ENCODE data around the gene RPTOR.
"Not testable (repeated sequence)": the region's sequence is repeated elsewhere in the genome, so short reads cannot be mapped to it uniquely, and the experiment has no call there.

The RPTOR gene

DNA sequence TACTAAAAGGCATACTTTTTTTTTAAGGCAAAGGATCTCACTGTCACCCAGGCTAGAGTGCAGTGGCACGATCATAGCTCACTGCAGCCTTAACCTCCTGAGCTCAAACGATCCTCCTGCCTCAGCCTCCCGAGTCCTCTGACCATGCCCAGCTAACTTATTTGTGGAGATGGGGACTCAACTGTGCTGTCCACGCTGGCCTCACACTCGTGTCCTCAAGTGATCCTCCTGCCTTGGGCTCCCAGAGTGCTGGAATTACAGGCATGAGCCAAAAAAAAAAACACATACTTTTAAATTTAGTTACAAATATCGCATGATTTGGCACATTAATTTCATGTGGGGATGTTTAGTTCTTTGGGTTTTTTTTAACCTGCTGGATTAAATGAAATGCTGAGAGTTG lies 239.3 kb downstream of the RPTOR start:
- DNase-seq (ENCODE audit: low spot score) = no peak

DNA sequence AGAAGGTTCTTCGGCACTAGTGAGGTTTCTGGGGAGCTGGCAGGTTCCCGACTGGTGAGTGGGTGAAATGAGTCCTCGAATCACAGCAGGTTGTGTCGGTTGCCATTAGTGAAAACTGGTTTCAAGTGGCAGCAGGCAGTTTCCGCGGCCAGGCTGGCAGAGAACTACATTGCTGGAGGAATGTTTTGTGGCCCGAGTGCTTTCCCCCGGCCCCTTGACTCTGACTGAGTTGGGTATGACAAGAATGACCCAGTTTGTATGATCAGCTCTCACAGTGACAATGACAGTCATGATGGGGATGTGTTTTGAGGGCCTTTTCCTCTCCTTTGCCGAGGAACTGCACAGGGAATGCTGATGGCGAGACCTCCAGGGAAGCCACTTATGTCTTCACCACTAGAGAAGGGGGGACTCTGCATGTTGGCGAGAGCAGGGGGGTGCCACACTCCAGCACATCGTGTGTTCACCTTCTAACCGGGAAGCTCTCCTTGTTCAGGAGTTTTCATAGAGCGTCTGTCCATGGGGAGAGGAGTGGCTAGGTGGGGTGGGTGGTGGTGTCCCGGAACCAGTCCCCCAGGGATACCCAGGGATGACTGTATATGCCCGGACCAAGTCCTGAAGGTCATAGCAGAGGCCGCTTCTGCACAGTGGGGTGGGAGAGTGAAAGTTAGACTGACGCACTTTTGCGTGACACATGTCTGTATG lies 241.0 kb downstream of the RPTOR start:
- DNase-seq (ENCODE audit: low spot score) = no peak

DNA sequence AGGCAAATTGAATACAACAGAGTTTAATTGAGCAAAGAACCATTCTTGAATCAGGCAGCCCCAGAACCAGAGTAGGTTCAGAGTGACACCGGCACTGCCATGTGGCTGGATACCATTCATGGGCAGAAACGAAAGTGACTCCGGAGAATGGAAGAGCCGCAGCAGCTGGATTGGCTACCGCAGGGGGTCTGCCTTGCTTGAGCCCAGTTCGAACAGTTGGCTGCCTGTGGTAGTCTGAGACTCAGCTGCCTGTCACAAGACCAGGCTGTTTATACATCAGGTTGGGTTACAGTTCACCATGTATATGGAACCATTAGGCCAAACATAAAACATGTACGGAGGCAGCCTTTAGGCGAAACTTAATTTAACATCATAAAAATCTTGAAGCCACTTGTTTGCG lies 241.8 kb downstream of the RPTOR start:
- DNase-seq (ENCODE audit: low spot score) = peak; percentile 42

DNA sequence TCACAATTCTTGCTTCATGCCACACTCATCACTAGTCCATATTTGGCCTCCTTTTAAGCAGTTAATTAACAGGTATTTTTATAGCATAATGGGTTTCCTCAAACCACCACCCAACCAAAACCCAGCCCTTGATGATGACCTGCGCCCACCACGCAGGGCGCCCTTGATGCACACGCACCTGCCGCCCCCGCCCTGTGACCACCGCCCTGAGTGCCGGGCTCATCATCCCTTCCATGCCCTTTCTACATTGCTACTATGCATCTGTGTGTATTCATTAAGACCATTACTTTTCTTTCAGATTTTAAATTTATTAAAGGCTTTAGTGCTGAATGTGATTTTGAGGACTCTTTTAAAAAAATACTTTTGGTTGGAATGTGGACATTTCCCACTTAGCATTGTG lies 242.2 kb downstream of the RPTOR start:
- DNase-seq (ENCODE audit: low spot score) = no peak

DNA sequence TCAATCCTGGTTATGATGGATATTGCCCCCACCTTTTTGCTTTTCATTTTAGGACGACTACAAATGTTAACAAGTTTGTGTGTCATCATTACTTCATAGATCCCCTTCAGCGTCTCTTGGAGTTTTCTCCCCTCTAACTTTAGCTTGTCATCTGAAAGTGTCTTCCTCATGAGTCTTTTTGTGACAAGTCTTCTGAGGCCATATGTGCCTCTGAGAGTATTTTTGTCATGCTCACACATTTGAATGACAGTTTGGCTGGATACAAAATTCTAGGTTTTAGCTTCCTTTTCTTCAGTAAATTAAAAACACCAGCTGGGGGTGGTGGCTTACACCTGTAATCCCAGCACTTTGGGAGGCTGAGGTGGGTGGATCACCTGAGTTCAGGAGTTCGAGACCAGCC lies 243.2 kb downstream of the RPTOR start:
- no peak for DNase-seq (ENCODE audit: low spot score)

DNA sequence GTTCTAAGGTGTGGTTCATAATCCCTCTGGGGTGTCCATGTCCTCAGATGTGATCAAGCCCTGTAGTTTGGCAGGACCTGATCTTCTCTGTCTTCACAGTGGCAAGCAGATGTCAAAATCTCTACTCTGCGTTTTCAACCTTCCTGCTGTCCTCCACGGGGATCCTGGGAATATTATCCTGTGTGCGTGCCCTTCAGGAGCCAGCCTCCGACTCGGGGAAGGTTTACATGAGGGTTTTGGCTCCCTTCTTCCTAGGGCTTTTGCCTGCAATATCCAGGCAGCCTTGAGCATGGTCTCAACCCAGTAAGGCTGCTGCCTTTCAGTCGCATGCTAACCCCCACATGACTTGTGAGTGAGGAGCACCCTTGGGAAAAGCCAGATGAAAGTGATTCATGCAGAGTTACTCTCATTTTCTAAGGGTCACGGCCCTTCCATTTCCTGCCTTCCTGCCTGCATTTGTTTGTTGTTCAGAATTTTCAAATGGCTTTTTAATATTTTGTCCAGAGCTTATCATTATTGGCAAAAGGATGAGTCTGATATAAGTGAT lies 244.8 kb downstream of the RPTOR start:
- no peak for DNase-seq (ENCODE audit: low spot score)

DNA sequence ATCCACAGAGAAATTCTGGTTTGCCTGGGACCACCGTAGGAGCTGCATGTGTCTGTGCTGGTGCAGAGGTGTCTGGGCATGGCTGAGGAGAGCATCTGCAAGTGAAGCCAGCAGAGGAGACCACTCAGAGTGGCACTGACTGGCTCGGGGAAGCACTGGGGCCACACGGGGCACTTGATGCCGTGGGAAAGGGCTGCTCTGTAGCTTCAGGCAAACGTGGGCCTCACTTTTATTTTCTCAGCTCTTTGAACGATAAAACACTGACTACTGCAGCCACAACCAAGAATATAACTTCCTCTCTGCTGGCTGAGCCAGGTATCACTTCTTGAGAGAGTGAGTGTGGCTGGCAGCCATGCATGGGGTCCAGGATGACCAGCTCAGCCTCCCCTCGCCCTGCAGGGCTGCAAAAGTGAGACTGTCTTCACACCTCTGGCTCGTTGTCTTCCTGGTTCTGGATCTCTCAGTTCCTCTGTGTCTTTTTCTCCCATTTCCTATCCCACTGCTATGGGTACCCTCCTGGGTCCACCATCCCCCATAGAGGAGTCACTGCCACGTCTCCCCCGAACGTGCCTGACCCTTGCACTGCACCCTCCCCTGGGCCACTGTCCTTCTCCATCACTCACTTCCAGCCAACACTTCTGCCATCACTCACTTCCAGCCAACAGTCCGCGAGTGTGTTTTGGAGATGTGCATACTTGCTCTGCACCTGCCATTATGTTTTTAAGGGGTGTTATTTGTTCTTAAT lies 245.6 kb downstream of the RPTOR start:
- DNase-seq (ENCODE audit: low spot score) = no peak

DNA sequence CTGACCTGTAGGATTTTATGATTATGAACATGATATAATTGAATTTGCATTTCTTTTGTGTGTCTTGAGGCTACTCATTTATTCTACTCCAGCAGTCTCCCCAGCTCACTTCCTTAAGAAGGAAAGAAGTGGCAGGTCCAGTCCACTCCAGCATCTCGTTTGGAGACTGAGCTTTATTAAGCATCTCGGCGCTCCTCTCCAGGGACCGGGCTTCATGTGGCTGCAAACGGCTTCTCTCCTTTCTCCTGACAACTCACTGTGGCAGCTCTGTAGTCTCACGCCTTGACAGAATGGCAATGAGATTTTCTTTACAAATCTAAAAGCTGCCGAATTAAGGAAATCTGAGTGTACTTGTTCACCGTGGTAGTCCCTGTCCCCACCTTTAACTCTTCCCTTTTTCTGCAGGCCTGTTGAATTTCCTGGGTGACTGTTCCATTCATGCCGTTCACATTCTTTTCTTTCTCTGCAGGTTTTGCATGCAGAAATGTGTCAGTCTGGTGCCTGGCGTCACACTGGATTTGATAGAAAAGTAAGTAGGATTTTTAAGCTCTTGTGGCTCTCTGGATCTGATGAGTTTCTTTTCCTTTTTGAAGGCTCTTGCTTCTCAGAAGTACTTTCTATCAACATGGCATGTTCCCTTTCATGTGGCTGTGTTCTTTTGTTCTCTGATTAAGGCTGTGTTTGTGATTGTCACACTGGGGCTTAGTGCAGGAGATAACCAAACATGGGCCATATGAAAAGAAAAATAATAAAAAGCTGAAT lies 246.5 kb downstream of the RPTOR start:
- DNase-seq (ENCODE audit: low spot score) = no peak

DNA sequence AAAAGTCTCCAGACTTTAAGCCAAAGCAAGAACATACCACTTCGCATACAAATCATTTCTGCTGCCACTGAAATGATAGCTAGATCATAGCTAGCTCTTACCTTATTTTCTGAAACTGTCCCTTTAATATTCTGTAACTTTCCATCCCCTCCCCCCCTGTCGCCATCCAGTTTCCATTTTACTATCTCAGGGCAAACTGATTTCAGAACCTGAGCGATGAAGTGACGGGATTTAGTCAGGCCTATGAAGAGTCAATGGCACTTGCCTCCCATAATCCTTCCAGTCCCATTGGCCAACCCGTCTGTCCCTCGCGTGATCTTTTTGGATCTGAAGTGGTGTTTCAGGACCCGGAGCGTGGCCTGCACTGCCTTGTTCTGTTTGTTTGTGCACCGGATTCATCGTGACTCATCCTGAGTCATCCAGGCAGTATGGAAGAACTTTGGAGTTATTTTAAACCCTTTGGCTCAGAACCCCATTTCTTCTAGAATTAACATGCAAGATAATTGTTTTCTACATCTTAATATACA lies 247.2 kb downstream of the RPTOR start:
- DNase-seq (ENCODE audit: low spot score) = no peak

DNA sequence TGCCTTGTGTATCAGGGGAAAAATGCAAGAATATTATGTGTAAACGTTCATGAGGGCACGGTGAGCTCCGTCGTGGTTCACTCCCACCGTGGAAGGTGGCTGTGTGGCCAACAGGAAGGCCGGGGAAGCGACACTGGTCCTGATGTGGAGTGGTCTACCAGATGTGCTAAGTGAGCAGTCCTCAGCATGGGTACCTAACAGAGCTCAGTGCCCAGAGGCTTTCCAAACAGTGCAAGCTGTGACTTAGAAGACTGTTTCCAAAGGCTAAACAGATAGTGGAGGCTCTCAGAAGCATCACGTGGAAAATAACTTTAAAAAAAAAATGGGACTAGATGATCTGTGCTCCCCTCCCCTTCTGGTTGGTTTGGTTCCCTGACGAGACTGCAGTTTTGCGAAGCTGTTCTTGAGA lies 247.7 kb downstream of the RPTOR start:
- no peak for DNase-seq (ENCODE audit: low spot score)

DNA sequence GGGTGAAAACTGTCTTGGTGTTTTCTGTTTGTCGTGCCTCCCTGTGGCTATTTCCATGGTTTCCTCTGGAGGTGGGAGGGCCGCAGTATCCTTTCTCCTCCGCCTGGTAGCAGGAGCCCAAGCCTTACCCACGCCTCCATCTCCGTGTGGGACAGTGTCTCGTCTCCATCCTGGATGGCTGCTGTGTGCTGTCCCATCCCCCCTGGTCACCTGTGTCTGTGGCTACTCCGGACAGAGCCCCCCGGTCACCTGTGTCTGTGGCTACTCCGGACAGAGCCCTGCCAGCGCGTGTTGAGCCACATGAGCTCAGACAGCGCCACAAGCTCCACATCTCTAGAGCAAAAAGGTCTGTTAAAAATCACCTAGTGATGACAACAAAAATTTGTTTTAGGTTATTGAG lies 248.8 kb downstream of the RPTOR start:
- no peak for DNase-seq (ENCODE audit: low spot score)

DNA sequence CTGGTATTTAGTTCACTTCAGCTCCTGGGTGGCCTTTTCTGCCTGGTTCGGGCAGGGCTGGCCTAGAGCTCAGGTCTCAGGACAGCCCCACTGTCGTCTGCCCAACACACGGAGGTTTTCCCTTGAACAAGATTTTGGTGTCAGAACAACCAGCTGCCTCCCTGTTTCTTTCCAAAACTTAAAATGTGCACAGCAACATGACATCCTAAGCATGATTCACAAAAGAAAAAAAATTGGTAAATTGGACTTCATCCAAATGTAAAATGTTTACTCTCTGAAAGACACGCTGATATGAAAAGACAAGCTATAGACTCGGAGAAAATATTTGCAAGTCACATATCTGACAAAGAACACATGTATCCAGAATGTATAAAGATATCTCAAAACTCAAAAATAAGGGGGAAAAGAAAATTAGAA lies 249.2 kb downstream of the RPTOR start:
- no peak for DNase-seq (ENCODE audit: low spot score)

DNA sequence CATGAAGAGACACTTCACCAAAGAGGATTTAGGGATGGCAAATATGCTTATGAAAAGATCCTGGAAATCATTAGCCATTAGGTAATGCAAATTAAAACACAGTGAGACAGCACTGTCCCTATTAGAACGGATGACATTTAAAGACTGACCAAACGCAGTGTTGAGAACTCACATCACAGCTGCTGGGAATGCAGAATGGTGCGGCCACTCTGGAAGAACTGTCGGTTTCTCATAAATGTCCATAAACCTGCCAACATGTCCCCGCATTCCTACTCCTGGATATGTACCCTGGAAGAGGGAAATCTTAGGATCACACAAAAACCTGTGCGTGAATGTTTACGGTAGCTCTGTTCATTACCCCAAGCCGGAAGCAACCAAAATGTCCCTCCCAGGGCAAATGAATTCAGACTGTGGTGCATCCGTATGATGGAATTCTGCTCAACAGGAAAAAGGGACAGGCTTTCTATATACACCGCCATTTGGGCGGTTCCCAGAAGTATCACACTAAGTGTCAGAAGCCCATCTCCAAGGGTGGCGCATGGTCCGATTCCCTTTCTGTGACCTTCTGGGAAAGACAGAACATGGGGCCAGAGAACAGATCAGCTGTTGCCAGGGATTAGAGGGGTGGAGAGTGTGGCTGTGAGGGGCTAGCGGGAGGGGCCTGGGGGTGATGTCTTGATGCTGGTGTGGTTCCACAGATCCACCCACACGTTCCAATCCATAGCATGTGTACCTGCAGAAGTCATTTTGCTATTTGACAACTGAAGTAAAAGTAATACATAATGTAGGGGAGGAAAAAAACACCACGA lies 249.8 kb downstream of the RPTOR start:
- no peak for DNase-seq (ENCODE audit: low spot score)

DNA sequence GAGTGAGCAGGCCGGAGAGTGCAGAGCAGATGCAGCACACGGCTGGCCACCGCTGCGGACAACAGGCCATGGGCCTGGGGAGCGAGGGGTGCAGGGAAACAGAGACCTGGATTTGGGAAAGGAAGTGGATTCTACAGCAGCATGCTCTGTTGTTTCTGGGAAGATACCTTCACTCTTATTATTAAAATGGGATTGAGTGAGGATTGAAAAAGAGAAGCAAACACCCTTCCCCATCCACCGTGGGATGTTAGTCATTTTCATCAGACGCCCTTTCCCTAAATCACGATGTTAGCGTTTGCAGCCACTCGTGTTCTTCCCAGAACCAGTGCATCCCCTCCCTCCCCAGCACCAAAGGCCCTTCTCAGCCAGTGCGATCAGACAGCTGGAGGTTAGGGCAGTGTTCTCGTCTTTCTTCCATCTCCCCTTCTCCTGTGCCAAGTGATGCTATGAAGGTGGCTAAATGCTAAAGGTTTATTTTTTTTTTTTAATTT lies 250.5 kb downstream of the RPTOR start:
- DNase-seq (ENCODE audit: low spot score) = no peak

DNA sequence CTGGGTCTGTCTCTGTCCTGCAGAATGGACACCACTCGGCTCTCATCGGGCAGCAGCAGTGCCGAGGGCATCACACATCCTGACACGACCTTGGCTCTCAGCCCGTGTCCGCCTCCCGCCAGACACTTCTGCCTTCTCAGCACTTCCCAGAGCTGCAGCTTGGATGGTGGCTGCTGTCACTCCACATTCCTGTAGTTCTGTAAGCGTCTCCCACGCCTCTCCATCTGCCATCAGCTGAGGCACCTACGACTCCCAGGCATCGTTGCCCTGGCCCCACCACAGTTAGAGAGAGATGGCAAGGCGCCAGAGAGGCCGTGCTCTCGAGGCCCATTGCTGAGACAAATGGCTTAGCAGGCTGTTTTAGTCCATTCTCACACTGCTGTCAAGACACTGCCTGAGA lies 251.1 kb downstream of the RPTOR start:
- no peak for DNase-seq (ENCODE audit: low spot score)

DNA sequence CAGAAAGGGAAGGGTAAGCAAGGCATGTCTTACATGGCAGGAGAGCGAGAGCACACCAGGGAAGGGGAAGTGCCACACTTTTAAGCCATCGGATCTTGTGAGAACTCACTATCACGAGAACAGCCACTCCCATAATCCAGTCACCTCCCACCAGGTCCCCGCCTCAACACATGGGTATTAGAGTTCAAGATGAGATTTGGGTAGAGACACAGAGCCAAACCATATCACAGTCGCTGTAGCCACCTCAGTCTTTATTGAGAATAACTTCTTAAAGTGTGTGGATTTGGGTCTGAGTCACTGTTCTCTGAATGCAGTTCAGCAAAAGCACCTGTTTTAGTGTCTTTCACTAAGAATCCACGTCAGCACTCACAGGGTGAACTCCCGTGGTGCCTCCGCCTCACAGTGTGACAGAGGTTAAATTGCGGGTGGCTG lies 251.8 kb downstream of the RPTOR start:
- no peak for DNase-seq (ENCODE audit: low spot score)

DNA sequence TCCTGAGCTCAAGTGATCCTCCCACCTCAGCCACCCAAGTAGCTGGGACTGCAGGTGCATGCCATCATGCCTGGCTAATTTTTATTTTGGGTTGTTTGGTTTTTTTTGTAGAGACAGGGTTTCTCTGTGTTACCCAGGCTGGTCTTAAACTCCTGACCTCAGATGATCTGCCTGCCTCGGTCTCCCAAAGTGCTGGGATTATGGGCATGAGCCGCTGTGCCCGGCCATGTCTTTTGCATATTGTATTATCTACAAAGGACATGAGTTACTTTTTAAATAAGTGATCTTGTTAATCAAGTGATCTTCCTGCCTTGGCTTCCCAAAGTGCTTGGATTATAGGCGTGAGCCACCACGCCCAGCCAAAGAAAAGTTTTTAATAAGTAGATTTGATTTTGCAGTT lies 252.6 kb downstream of the RPTOR start:
- DNase-seq (ENCODE audit: low spot score) = not testable (repeated sequence)

DNA sequence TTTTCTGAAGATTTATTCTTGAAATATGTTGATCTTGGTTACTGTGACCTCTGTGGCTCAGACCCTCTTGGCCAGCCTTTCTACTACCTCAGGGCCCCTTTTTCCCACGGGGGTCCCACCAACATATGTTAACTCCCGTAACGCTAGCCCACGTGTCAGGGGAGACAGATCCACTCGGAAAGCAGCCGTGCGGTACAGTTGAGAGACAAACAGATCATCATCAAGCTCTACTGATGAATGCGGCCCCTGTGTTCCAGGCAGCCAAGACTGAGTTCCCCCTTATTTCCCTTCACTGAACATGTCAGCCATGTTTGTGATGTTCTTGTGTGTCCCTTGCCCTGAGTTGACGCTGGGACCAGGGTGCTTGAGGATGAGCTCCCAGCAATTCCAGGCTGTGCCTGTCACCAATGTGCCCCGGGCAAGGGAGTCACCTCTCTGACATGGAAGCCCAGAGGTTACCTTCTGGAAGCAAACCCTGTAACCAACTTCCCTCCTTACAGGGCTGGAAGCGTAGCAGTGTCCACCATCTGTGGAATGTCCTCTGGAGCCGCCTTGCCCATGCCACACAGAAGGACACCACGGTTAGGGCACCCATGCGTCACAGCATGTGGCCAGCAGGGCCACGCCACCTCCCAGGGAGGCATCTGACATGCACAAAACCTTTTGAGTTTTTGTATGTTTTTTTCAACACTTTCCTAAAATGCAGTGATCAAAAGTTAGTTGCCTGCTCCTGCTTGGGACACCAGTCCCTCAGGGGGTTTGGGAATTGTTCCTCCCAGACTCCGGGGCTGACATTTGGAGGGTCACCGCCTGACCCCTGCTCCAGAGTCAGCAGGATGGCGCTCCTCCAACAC lies 253.3 kb downstream of the RPTOR start:
- no peak for DNase-seq (ENCODE audit: low spot score)

DNA sequence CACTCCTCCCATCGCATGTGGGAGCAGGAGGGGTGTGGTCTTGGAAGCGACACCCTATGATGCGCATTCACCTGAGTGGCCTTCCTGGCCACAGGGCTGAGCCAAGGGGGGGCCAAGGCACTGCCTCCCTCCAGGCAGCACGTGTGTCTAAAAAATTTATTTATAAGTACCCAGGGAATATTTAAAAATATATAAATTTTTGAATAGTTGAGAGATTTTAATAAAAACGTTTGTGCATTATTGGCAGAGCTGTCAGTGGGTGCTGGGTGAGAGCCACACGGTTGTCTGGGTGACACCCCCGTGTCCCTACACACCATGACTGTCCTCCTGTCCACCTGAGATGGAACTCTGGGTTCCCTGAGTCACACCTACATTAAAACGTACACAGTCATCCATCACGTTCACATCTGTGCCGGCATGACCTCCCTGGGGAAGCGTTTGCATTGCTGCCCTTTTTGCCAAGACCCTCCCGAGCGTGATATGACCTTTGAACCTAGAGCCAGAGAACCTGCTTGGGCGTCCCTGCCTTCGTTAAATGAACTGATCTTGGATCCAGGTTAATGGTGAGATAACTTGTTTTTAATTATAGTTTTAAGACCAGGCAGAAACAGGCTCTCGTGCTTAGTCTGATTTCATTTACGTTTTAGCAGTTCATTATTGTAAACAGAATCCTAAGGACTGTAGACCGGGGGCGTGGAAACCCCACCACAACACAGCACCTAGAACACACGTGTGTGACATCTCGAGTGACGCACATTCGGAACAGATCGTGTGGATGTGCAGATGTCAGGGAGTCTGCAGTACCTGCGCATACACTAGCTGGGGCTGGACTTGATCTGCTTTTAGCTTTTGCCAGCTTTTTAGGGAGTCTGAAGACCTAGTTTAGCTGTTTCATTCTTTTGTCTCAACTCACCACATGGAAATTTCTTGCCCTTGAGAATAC lies 254.2 kb downstream of the RPTOR start:
- no peak for DNase-seq (ENCODE audit: low spot score)
